Common myeloid progenitor, CD34-positive (primary cell): Measurements from ENCODE around the gene TMEM119.

ENCODE experiments used
- CTCF ChIA-PET: fragments of 350-600 bp; sonication (Branson Sonifier 250); formaldehyde crosslinking; loops from one replicate; lab custom pipeline; 2021; ENCODE audit warnings: antibody characterized with exemption; lab: Charles Lee
- POLR2A ChIA-PET: fragments of 350-600 bp; sonication (Branson Sonifier 250); formaldehyde crosslinking; loops from one replicate; lab custom pipeline; 2021; ENCODE audit warnings: antibody characterized with exemption; lab: Charles Lee
- DNase-seq, 3 donors: peaks; one replicate each; pipeline versions ENCODE4 v3.0.0 to v3.0.0-alpha.2; 2013
- H3K27ac ChIP-seq, 2 experiments: 1 replicate in 1 of 2; 2 replicates in 1 of 2; pipeline ENCODE4 v1.7.0; 2013; ENCODE audit warnings: inconsistent platforms in 2 of 2, low read length in 2 of 2, mild to moderate bottlenecking in 2 of 2, low read depth in 1 of 2, moderate library complexity in 1 of 2; ENCODE audit not compliant: severe bottlenecking in 2 of 2, insufficient read depth in 1 of 2, poor library complexity in 1 of 2
- H3K27me3 ChIP-seq, 5 experiments: replicated peaks in 2 of 5; 1 replicate in 3 of 5; 2 replicates in 2 of 5; pipeline versions ENCODE4 v1.6.1 to v1.7.0; 2013; ENCODE audit warnings: low read length in 4 of 5, mild to moderate bottlenecking in 2 of 5, moderate library complexity in 2 of 5, inconsistent platforms in 1 of 5; ENCODE audit not compliant: insufficient read depth in 5 of 5, control insufficient read depth in 4 of 5
- H3K36me3 ChIP-seq, 4 experiments: 1 replicate in 2 of 4; 2 replicates in 2 of 4; pipeline versions ENCODE4 v1.6.1 to v1.7.0; 2013; ENCODE audit warnings: low read length in 3 of 4, control low read depth in 1 of 4, mild to moderate bottlenecking in 1 of 4; ENCODE audit not compliant: control insufficient read depth in 4 of 4, insufficient read depth in 4 of 4
- H3K4me1 ChIP-seq, 4 experiments: 1 replicate in 3 of 4; 2 replicates in 1 of 4; pipeline versions ENCODE4 v1.6.1 to v1.7.1; 2013; ENCODE audit warnings: low read length in 3 of 4, mild to moderate bottlenecking in 3 of 4, control low read depth in 1 of 4, inconsistent platforms in 1 of 4, moderate library complexity in 1 of 4; ENCODE audit not compliant: control insufficient read depth in 4 of 4, insufficient read depth in 4 of 4; ENCODE audit errors: control extremely low read depth in 1 of 4
- H3K4me3 ChIP-seq, 7 experiments: 1 replicate in 4 of 7; 2 replicates in 3 of 7; pipeline versions ENCODE4 v1.5.1 to v1.7.0; 2013; ENCODE audit warnings: mild to moderate bottlenecking in 7 of 7, low read length in 6 of 7, moderate library complexity in 6 of 7, inconsistent platforms in 2 of 7, low read depth in 2 of 7, control low read depth in 1 of 7; ENCODE audit not compliant: insufficient read depth in 4 of 7, control insufficient read depth in 1 of 7; ENCODE audit errors: extremely low read depth in 1 of 7
- H3K9me3 ChIP-seq, 5 experiments: 1 replicate in 4 of 5; 2 replicates in 1 of 5; pipeline versions ENCODE4 v1.6.1 to v1.7.1; 2013; ENCODE audit warnings: low read length in 4 of 5, mild to moderate bottlenecking in 2 of 5, inconsistent platforms in 1 of 5, low read depth in 1 of 5, moderate library complexity in 1 of 5; ENCODE audit not compliant: control insufficient read depth in 4 of 5, insufficient read depth in 2 of 5; ENCODE audit errors: control extremely low read depth in 1 of 5
- WGBS: methylation state at CpG from one replicate; pipeline ENCODE4 v1.1.5; 2013; ENCODE audit not compliant: insufficient coverage; 5-methylcytosine and 5-hydroxymethylcytosine counted together

The TMEM119 gene

DNA sequence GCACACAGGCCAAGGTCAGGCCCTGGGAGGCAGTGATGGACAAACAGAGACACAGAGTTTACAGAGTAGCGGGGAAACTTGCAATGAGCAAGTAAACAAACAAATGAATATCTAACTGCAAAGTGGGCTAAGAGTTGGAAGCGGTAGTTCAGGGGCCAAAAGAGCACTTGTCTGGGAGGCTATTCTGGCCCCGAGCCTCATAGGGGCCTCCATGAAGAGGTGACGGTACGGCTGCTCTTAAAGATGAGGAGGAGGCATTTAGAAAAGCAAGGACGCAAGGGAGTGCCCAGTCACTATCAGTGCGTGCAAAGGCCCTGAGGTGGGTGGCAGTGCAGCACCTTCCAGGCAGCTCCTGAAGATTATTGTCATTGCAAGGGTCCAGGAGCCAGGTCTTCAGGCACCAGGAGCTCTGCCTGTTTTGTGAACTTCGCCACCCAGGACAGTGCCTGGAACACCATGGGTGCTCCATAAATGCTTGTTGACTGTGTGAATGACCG, 4.4 kb upstream of the TMEM119 start:
- Histone ChIP-seq H3K4me1 (peaks cover 0 to 4% (median 0%) of the 10 kb centered on the region in 4 experiments), H3K9me3 (no peaks in the 10 kb centered on the region), H3K27me3 (no peaks in the 10 kb centered on the region), H3K27ac (no peak overlapping the region), H3K36me3 (no peaks in the 10 kb centered on the region), H3K4me3 (no peak overlapping the region)
- ChIA-PET CTCF (no interaction called here), POLR2A (no interaction called here)
- 99% methylated on average over 7 of the region's 9 CpGs for WGBS
- DNase-seq = no peak

DNA sequence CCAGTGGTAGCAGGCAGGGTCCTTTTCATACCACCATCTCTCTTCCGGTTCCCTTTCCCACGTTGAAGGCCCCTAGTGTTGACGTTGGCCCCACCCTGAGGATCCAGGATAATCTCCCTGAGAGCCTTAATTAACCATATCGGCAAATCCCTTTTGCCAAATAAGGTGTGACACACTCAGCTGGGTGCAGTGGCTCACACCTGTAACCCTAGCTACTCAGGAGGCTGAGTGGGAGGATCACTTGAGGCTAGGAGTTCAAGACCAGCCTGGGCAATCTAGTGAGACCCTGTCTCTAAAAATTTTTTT, 2.8 kb upstream of the TMEM119 start:
- Histone ChIP-seq H3K4me1 (peaks cover 0 to 6% (median 0%) of the 10 kb centered on the region in 4 experiments), H3K4me3 (no peak overlapping the region), H3K27ac (no peak overlapping the region), H3K27me3 (no peaks in the 10 kb centered on the region), H3K36me3 (no peaks in the 10 kb centered on the region), H3K9me3 (no peaks in the 10 kb centered on the region)
- CTCF ChIA-PET = interaction anchor here (1.3 kb wide), 1 partner anchor 14 kb away, joined by 3 read pairs; no protein-coding TSS in a partner anchor
- POLR2A ChIA-PET = no interaction called here
- no peak for DNase-seq
- WGBS = 95% methylated on average over 4 of the region's 4 CpGs

DNA sequence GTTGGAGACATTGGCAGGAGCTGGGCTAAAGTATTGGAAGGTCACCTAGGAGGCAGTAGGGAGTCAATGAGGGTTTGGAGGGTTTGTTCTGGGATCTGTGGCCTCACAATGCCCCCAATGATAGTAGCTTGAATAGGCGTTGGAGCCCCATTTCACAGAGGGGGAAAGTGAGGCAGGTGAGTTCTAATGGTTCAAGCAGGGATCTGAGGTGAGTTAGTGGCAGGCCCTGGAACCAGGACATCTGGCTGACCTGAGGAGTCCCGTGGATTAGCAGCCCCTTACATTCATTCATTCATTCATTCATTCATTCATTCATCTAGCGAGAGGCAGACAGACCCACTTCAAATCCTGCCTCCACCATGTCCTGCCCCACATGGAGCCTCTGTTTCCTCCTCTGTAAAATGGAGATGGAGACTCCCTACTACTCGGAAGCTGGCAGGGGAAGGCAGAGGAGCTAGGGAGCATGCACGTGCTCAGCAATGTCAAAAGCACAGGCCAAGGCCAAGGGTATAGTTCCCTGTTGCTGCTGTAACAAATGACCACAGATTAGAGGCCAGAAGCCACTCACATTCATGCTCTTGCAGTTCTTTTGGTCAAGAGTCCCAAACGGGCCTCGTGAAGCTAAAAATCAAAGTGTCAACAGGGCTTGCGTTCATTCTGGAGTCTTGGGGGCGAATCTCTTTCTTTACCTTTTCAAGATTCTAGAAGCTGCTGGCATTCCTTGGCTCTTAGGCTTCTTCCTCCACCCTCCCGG, 2.2 kb upstream of the TMEM119 start:
- POLR2A ChIA-PET = no interaction called here
- WGBS = 96% methylated on average over 8 of the region's 10 CpGs

DNA sequence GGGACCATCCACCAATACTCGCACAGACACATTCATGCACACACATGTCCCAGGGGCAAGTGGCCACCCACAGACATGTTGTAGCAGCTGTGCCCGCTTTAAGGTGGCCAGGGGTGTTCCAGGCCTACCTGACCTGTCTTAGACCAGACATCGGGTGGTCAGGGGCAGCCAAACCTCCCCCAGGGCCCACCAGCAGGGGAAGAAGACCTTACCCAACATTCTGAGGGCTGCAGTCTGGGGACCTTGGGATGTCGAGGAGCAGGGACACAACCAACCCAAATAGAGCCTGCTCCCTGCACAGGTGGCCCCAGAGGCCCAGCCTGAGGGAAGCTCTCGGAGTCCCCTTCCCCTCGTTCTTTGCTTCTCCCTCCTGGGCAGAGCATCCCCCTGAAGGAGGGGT, 1.7 kb upstream of the TMEM119 start:
- no peaks in the 10 kb centered on the region for H3K9me3 ChIP-seq
- DNase-seq = no peak
- CTCF ChIA-PET = no interaction called here
- no peaks in the 10 kb centered on the region for H3K36me3 ChIP-seq
- peaks cover 0 to 6% (median 0%) of the 10 kb centered on the region in 4 experiments for H3K4me1 ChIP-seq
- POLR2A ChIA-PET = no interaction called here
- WGBS = 85% methylated on average over 4 of the region's 6 CpGs
- H3K27ac ChIP-seq = no peak overlapping the region
- H3K27me3 ChIP-seq = no peaks in the 10 kb centered on the region
- no peak overlapping the region for H3K4me3 ChIP-seq

More for the DNA sequence above, 2.2 kb upstream of the TMEM119 start:
- Histone ChIP-seq H3K36me3 (no peaks in the 10 kb centered on the region), H3K27me3 (no peaks in the 10 kb centered on the region), H3K4me1 (peaks cover 0 to 6% (median 0%) of the 10 kb centered on the region in 4 experiments), H3K9me3 (no peaks in the 10 kb centered on the region), H3K4me3 (no peak overlapping the region), H3K27ac (no peak overlapping the region)
- CTCF ChIA-PET = interaction anchor here (1.3 kb wide), 1 partner anchor 14 kb away, joined by 3 read pairs; no protein-coding TSS in a partner anchor
- no peak for DNase-seq

DNA sequence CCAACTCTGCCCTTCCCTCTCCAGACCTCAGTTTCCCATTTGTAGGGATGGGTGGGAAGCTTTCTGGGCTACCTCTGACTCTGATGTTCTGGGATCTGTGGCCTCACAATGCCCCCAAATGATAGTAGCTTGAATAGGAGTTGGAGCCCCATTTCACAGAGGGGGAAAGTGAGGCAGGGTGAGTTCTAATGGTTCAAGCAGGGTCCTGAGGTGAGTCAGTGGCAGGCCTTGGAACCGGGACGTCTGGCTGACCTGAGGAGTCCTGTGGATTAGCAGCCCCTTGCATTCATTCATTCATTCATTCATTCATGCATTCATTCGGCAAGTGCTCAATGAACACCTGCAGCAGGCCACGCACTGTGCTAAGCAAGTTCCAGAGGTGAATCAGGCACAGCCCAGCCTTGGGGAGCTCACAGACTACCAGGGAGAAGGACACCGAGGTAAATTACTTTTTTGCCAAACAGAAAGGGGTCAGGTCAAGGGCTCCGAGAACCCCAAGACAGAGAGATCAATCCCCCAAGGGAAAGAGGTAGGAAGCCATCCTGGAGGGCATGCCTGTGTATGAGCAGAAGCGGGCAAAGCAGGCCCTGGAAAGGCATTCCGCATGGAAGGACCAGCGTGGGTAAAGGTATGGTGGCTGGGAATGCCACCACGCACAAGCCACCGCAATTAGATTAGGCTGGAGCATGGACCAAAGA, 818 bp upstream of the TMEM119 start:
- ChIA-PET CTCF (interaction anchor here (0.9 kb wide), 1 partner anchor 10 kb away, joined by 3 read pairs; no protein-coding TSS in a partner anchor), POLR2A (no interaction called here)
- no peaks in the 10 kb centered on the region for H3K36me3 ChIP-seq
- H3K4me1 ChIP-seq = peaks cover 0 to 6% (median 0%) of the 10 kb centered on the region in 4 experiments
- no peak overlapping the region for H3K4me3 ChIP-seq
- DNase-seq = no peak
- H3K9me3 ChIP-seq = no peaks in the 10 kb centered on the region
- no peak overlapping the region for H3K27ac ChIP-seq
- H3K27me3 ChIP-seq = no peaks in the 10 kb centered on the region
- 98% methylated on average over 9 of the region's 11 CpGs for WGBS

DNA sequence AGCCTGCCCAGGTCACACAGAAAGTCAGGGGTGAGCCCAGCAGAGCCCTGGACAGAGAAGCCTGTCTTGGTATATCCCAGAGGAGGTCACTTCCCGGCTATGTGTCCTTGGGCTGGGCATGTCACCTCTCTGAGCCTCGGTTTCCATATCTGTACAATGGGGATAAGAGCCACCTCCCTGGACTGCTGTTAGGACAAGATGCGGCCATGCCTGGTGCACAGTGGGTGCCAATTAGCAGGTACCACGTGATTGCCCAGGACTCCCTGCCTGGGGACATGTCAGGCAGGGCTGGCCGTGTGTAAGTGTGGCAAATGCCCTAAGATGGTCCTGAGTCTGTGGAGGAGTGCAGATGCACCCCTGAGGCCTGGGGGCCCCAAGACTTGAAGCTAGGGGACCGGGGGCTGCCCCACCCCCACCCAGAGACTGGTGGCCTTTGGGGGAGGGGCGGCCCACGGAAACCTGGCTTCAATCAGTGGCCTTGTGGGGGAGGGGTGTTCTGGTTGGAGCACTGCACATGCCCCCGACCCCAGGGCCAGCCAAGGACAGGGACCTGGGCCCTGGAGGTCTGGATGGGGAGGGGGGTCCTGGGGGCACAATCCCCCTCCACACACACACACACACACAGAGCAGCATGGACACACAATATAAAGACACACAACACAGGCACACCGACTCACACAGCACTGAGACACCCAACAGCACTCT, 878 bp downstream of the TMEM119 start:
- Histone ChIP-seq H3K4me3 (no peak overlapping the region), H3K36me3 (no peaks in the 10 kb centered on the region), H3K27ac (no peak overlapping the region), H3K4me1 (peaks cover 0 to 6% (median 0%) of the 10 kb centered on the region in 4 experiments), H3K9me3 (no peaks in the 10 kb centered on the region), H3K27me3 (no peaks in the 10 kb centered on the region)
- 90% methylated on average over 7 of the region's 10 CpGs for WGBS
- ChIA-PET POLR2A (no interaction called here), CTCF (interaction anchor here (1.2 kb wide), 1 partner anchor 14 kb away, joined by 4 read pairs; no protein-coding TSS in a partner anchor)
- no peak for DNase-seq
